Neuron (in vitro differentiated cells): ENCODE results near the gene SLC22A17.
A peak's percentile ranks its signal among the peaks of the same experiment; 100 is the strongest.
"Not testable (repeated sequence)": the region's sequence is repeated elsewhere in the genome, so short reads cannot be mapped to it uniquely, and the experiment has no call there.

Source experiments
- H2AFZ ChIP-seq: one replicate; pipeline ENCODE4 v1.6.1; 2013; ENCODE audit warnings: low read depth, mild to moderate bottlenecking, inconsistent platforms, low read length, moderate library complexity
- H3K27me3 ChIP-seq: one replicate; pipeline ENCODE4 v1.6.1; 2013; ENCODE audit warnings: low read length; ENCODE audit not compliant: insufficient read depth
- H3K36me3 ChIP-seq: one replicate; pipeline ENCODE4 v1.6.1; 2013; ENCODE audit warnings: low read length; ENCODE audit not compliant: insufficient read depth
- H3K4me1 ChIP-seq: one replicate; pipeline ENCODE4 v1.6.1; 2013; ENCODE audit warnings: low read length; ENCODE audit not compliant: insufficient read depth
- H3K4me3 ChIP-seq: 2 replicates; pipeline ENCODE4 v1.5.1; 2013; ENCODE audit warnings: mild to moderate bottlenecking, low read length, moderate library complexity
- H3K9me3 ChIP-seq: one replicate; pipeline ENCODE4 v1.6.1; 2013; ENCODE audit warnings: low read length

The SLC22A17 gene

DNA sequence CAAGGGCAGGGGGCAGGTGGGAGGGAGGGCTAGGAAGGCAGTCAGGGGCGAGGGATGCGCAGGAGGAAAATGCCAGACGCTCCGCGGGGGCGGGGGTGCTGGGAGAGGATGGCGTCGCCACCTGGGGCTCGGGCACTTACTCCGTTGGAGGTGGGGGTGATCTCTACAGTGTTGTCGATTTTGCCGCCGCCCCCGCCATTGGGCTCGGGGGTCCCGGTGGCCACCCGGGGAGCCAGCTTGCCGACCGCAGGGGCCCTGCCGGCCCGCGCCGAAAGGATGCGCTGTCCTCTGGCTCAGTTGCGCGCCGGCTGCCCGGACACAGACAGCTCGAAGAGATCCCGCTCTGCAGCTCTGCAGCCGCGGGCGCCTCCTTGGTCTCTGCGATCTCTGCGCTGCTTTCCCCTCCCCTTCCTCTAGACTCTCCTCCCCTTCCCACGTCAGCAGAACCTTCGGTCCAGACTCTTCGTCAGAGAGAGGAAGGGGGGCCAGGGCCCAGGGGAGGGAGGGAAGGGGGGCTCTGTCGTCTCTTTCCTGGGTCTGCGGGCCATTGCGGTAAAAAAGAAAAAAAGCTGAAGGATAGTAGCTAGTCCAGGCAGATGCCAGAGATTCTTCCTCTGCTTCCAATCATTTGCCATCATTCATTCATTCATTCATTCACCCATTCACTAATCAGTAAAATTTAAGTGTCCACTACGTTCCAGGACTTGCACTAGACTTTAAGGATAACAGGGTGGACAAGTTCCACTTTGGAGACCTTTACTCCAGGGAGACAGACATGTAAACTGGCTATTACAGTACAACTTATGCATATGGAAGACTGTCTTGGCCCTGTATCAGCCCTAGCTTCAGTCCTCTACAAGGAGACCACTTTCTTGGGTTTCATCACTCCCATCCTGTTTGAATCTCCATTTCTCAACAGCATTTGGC lies at the start of gene SLC22A17:
TSS of gene SLC22A17 (minus strand) at position 382 of the 927 bp plus-strand sequence.
- Histone ChIP-seq H2AFZ (peak within 1 kb of the TSS; percentile 74), H3K36me3 (peaks cover 15% of the 10 kb centered on the region), H3K4me3 (peak within 1 kb of the TSS; percentile 63), H3K4me1 (peaks cover 7% of the 10 kb centered on the region), H3K27me3 (no peaks in the 10 kb centered on the region), H3K9me3 (no peaks in the 10 kb centered on the region)

DNA sequence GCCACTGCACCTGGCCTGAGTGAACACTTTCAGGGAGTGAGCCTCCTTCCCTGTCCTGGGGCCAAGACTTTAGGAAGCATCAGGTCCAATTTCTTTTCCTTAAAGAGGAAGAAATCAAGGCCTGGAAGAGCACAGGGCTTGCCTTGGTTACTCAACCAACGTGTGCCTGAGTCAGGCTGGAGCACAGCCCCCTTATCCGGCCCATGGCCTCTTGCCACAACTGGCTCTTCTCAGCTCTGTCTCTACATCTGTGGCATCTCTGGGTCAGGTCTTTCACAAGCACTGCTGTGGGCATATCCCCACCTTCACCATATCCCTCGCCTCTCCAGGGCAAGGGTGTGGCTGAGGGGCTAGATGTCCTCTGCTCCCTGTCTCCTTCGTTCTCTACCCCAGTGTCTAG lies 48.6 kb upstream of the SLC22A17 start:
- Histone ChIP-seq H3K4me3 (no peak overlapping the region), H3K36me3 (no peaks in the 10 kb centered on the region), H3K27me3 (peaks cover 27% of the 10 kb centered on the region), H3K4me1 (no peaks in the 10 kb centered on the region), H2AFZ (no peak overlapping the region), H3K9me3 (peaks cover 3% of the 10 kb centered on the region)

DNA sequence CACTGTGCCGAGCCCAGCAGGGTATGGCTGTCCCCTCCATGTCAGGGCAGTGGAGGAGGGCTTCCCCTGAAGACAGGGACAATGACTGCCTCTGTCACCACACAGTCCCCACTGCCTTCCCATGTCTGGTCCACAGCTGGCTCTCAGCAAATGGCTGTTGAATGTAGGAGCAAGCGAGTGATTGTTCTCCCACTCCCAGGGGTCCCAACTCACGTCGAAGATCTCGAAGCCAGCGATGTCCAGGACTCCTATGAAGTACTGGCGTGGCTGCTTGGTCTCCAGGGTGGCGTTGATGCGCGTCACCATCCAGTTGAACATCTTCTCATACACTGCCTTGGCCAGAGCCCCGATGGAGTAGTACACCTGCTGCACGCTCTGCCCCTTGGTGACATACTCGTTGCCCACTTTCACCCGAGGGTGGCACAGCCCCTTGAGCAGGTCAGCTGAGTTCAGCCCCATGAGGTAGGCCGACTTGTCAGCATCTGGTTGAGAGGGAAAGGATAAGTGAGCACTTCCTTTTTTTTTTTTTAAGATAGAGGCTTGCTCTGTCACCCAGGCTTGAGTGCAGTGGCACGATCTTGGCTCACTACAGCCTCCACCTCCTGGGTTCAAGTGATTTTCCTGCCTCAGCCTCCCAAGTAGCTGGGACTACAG lies 47.9 kb upstream of the SLC22A17 start:
- not testable (repeated sequence) for H3K9me3 ChIP-seq, H2AFZ ChIP-seq, H3K4me1 ChIP-seq, H3K36me3 ChIP-seq, H3K4me3 ChIP-seq
- peaks cover 27% of the 10 kb centered on the region for H3K27me3 ChIP-seq

DNA sequence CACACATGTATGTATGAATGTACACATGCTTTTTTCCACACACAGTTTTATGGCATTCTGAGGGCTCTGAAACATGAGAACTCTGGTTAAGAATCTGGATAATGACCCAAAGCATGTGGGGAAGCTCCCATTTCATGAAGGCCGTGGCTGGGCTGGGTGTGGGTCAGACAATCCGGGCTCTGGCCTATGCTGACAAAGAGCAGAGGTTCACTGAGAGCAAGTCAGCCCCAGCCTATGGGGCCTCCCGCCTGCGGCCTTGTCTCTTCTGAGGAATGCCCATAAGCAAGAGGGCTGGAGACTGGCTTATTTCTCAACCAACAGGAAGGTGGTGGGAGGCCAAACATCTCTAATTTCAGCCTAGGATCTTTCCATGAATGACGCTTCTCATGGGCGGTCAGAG lies 46.9 kb upstream of the SLC22A17 start:
- H2AFZ ChIP-seq = no peak overlapping the region
- H3K4me3 ChIP-seq = no peak overlapping the region
- peaks cover 25% of the 10 kb centered on the region for H3K27me3 ChIP-seq
- H3K9me3 ChIP-seq = peaks cover 3% of the 10 kb centered on the region
- H3K4me1 ChIP-seq = no peaks in the 10 kb centered on the region
- no peaks in the 10 kb centered on the region for H3K36me3 ChIP-seq

DNA sequence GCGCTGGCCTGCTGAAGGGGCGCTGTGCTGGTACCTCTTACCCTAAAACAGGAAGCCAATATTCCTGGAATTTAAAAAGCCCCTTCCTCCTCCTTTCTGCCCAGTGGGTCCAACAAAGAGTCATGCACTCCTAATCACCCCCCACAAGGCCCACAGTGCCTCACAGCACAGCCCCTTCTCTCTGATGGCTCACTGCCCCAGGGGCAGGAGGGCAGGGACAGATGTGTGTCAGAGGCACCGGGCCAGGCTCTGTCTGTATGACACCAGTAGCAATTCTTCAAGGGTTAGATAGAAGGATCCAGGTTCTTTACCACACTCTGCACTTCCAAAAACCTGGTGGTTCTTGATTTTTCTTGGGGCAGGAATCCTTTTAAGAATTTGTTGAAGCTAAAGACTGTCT lies 46.4 kb upstream of the SLC22A17 start:
- H3K4me3 ChIP-seq = no peak overlapping the region
- H3K36me3 ChIP-seq = no peaks in the 10 kb centered on the region
- H3K4me1 ChIP-seq = no peaks in the 10 kb centered on the region
- H3K27me3 ChIP-seq = peaks cover 21% of the 10 kb centered on the region
- H3K9me3 ChIP-seq = no peaks in the 10 kb centered on the region
- no peak overlapping the region for H2AFZ ChIP-seq

DNA sequence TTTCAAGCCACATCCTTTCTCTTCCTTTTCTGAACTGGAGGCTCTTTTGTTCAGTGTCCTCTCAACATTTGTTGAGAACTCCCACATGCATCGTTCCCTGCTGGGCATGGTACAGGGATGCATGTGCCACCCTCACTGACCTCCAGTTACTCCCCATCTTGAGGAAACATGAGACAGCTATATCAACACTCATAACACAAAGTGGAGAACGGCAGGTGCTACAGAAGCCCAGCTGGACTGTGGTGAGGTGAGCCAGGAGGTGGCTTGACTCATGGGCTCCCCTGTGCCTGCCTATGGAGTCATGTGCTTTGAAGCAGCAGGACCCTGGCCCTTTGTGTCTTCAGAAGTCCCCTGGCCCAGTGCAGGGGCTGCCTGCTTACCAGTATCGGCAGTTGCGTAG lies 45.7 kb upstream of the SLC22A17 start:
- H3K4me1 ChIP-seq = no peaks in the 10 kb centered on the region
- no peaks in the 10 kb centered on the region for H3K36me3 ChIP-seq

DNA sequence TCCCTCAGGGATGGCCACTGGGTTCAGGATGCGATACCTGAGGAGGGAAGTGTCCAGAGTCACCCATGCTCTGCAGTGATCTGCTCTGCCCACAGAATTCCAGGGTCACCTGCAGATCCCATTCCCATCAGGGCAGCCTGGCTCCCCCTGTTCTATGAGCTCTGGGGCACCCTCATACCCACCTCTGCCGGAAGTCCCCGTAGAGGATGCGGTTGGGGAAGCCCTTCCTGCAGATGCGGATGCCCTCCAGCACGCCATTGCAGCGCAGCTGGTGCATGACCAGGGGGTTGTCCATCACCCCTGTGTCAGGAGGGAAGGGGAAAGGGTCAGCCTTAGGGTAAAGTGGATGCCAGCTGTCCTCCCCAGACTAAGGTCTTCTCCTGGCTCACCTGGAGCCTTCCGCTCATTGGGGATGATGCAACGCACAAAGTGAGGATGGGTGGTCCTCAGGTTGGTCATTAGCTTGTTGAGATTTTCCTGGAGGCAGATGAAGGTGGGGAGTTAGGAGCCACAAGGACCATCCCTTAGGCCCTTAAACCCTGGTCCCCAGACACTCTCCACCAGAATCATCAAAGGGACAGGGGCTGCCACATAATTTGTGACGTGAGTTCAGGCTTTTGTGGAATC lies 44.2 kb upstream of the SLC22A17 start:
- H3K4me1 ChIP-seq = no peaks in the 10 kb centered on the region
- no peak overlapping the region for H3K4me3 ChIP-seq
- H3K27me3 ChIP-seq = peaks cover 4% of the 10 kb centered on the region
- no peak overlapping the region for H2AFZ ChIP-seq
- no peaks in the 10 kb centered on the region for H3K36me3 ChIP-seq
- H3K9me3 ChIP-seq = no peaks in the 10 kb centered on the region

More for the DNA sequence above, 45.7 kb upstream of the SLC22A17 start:
- H3K4me3 ChIP-seq = no peak overlapping the region
- peaks cover 13% of the 10 kb centered on the region for H3K27me3 ChIP-seq
- H2AFZ ChIP-seq = no peak overlapping the region
- no peaks in the 10 kb centered on the region for H3K9me3 ChIP-seq

DNA sequence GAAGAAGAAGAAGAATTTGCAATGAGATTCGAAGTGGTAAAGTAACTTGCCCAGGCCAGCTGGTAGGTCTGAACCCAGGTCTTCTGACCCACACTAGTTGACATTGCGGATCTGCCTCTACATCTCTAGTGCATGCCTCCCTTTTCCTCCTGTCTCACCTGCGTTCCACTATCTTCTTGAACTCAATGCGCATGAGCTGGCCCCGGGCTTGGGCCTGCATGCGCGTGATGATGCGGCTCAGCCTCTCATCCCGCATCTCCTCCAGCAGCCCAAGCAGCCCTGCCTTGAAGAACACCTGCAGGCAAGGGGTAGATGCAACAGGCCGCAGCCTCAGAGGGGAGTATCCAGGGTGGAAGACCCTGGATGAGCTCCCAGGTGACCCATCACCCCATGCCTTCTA lies 43.4 kb upstream of the SLC22A17 start:
- no peaks in the 10 kb centered on the region for H3K4me1 ChIP-seq

DNA sequence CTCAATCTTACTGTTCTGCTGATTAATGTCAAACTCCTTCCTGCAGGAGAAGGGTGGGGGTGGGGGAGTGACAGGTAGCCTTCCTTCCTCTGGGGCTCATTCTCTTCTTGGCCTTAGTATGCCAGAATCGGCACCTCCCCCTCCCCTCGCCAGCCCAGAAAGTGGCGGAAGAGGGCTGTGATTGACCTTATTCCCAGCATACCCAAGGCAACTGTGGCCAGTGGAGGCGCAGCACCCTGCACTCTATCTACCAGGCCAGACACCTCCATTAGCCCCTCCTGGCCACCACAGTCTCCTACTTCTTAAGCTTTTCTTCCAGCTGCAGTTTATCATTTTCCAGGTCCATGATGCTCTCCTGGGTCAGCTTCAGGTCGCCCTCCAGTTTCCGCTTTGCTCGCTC lies 39.9 kb upstream of the SLC22A17 start:
- Histone ChIP-seq H3K27me3 (peaks cover 9% of the 10 kb centered on the region), H3K36me3 (no peaks in the 10 kb centered on the region), H3K4me1 (no peaks in the 10 kb centered on the region), H3K4me3 (no peak overlapping the region), H2AFZ (no peak overlapping the region), H3K9me3 (no peaks in the 10 kb centered on the region)

More for the DNA sequence above, 43.4 kb upstream of the SLC22A17 start:
- Histone ChIP-seq H3K9me3 (no peaks in the 10 kb centered on the region), H2AFZ (no peak overlapping the region), H3K27me3 (no peaks in the 10 kb centered on the region), H3K4me3 (no peak overlapping the region), H3K36me3 (no peaks in the 10 kb centered on the region)

DNA sequence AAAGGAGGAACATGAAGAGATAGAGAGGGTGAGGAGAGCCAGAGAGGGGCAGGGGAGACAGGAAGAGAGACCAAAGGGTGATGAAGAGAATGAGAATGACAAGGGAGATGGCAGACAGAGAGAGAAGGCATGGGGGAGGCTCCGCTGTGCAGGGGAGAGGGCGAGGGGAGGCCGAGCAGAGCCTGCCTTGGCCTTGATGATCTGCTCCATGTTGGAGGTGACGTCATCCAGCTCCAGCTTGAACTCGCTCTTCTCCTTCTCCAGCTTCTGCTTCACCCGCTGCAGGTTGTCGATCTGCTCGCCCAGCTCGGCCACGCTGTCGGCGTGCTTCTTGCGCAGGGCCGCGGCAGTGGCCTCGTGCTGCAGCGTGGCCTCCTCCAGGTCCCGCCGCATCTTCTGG lies 37.2 kb upstream of the SLC22A17 start:
- H3K9me3 ChIP-seq, H3K27me3 ChIP-seq, H3K4me3 ChIP-seq, H3K36me3 ChIP-seq, H2AFZ ChIP-seq, H3K4me1 ChIP-seq: not testable (repeated sequence)

DNA sequence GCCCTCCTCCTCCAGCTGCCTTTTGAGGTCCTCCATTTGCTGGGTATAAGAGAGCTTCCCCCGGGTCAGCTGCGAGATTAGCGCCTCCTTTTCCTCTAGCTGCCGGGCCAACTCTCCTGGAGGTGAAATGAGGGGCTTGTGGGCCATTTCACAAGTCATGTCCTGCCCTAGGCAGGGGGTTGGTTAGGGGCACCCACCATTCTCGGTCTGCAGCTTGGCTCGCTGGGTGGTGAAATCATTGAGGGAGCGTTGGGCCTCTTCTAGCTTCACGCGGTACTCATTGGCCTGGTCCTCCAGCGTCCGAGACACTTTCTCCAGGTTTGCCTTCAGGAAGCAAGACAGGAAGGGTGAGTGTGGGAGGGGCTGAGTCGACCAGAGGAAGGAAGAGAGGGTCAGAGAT lies 36.7 kb upstream of the SLC22A17 start:
- no peaks in the 10 kb centered on the region for H3K4me1 ChIP-seq
- H3K27me3 ChIP-seq = peaks cover 9% of the 10 kb centered on the region
- H3K4me3 ChIP-seq = no peak overlapping the region
- H3K9me3 ChIP-seq = no peaks in the 10 kb centered on the region
- no peak overlapping the region for H2AFZ ChIP-seq
- no peaks in the 10 kb centered on the region for H3K36me3 ChIP-seq

DNA sequence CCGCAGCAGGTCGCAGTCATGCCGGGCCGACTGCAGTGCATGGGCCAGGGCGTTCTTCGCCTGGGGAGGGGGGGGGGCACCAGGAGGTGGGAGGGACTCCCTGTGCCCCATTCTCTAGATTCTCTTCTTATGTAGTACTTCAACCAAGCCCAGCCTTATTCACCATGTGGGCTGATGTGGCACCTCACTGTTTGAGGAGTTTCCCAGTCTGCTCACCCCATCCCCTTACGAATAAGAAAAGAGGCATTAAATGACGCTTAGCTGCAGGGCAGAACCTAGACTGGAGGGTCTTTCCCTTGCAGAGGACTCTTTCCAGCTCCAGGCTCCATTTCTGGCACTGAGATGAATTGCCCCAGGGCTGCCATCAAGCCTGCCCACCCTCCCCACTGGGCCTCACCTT lies 36.3 kb upstream of the SLC22A17 start:
- Histone ChIP-seq H3K4me3 (no peak overlapping the region), H2AFZ (no peak overlapping the region), H3K4me1 (no peaks in the 10 kb centered on the region), H3K9me3 (no peaks in the 10 kb centered on the region), H3K36me3 (no peaks in the 10 kb centered on the region), H3K27me3 (peaks cover 9% of the 10 kb centered on the region)
